GM12873 (cell line): ENCODE measurements around the gene USP14.

Source experiments
- CTCF ChIP-seq: IDR thresholded peaks from 2 replicates; pipeline ENCODE4 v1.5.1; 2012; ENCODE audit warnings: low read depth, mild to moderate bottlenecking, moderate library complexity, low read length, control low read depth; ENCODE audit not compliant: insufficient read depth; ENCODE audit errors: missing control alignments

Gene USP14

GRCh38 chr18:154151-154550 lies 4.2 kb upstream of the USP14 start:
- no peak for TF ChIP-seq CTCF

GRCh38 chr18:155688-156087 lies 2.7 kb upstream of the USP14 start:
- no peak for TF ChIP-seq CTCF

- no peak for TF ChIP-seq CTCF
Observed at GRCh38 chr18:156514-157230, 1.7 kb upstream of the USP14 start.

- TF ChIP-seq CTCF, result no peak
Observed at GRCh38 chr18:159037-159652, 788 bp downstream of the USP14 start.

GRCh38 chr18:159933-160332 lies 1.6 kb downstream of the USP14 start:
- no peak for TF ChIP-seq CTCF

- TF ChIP-seq CTCF, result no peak
Observed at GRCh38 chr18:160831-161570, 2.6 kb downstream of the USP14 start.

GRCh38 chr18:172361-172760 lies 14.0 kb downstream of the USP14 start:
- no peak for TF ChIP-seq CTCF
